ENCODE measurements around the gene PPP1R15B. TPM values are rescaled to one million over a fixed set of nuclear protein-coding genes. Genes with fewer than 3 reads are reported as not detected.

The PPP1R15B gene
- total and polyA plus RNA-seq, 10 of the 15 experiments (the other 5 are each of a cell fraction or from before 2014, with no cell fraction given), result 13.9 to 38.1 (median 26.5) TPM

GRCh38 chr1:204447736-204448135 is 36.1 kb upstream of the PPP1R15B start:
- Histone ChIP-seq H3K4me2 (ENCODE audit: control insufficient read depth, insufficient read depth) (no peak overlapping the region), H3K4me1 (ENCODE audit: control insufficient read depth, insufficient read depth, low read length) (peaks cover 14% of the 10 kb centered on the region), H3K79me2 (ENCODE audit: control insufficient read depth, insufficient read depth, low read length) (no peaks in the 10 kb centered on the region), H3K4me3 (no peak overlapping the region), H3K9ac (ENCODE audit: control insufficient read depth, insufficient read depth, low read length) (no peak overlapping the region), H2AFZ (ENCODE audit: control insufficient read depth, low read depth, low read length) (no peak overlapping the region), H4K20me1 (ENCODE audit: control insufficient read depth, insufficient read depth) (no peaks in the 10 kb centered on the region), H3K27ac (ENCODE audit: control insufficient read depth, insufficient read depth) (no peak overlapping the region), H3K27me3 (replicated peaks in 1 of 2; ENCODE audit: control insufficient read depth in 2 of 2, insufficient read depth in 2 of 2, low read length in 1 of 2) (no peaks in the 10 kb centered on the region), H3K36me3 (ENCODE audit: control insufficient read depth in 2 of 2, insufficient read depth in 2 of 2, low read length in 1 of 2) (peaks cover 15 to 25% of the 10 kb centered on the region in 2 experiments; a peak in 3 of 4 replicates), H3K9me3 (replicated peaks; ENCODE audit: control insufficient read depth, insufficient read depth, low read length) (no peaks in the 10 kb centered on the region)
- no TSS peak for BruUV-seq (replicated peaks)
- CTCF ChIA-PET, result interaction anchor here (1.3 to 51.8 kb wide), 14 partner anchors 10 to 359 kb away, joined by 3 to 2021 read pairs (median 10); partner anchors contain the start of gene PIK3C2B
- RAD21 ChIA-PET (ENCODE audit: unreplicated experiment), result interaction anchor here (1.6 to 13.8 kb wide), 10 partner anchors 10 to 359 kb away, joined by 3 to 441 read pairs (median 16); partner anchors contain the start of genes MDM4 and PIK3C2B
- DNase-seq (ENCODE audit: low read depth, low spot score), result no peak
- intact Hi-C loops (cut with micrococcal nuclease; ENCODE audit: unreplicated experiment), result loop anchor here (2.0 to 10.0 kb wide), 2 partner anchors 19 to 357 kb away; no protein-coding TSS in a partner anchor
- 66% methylated on average over 4 of the region's 4 CpGs for WGBS (ENCODE audit: insufficient coverage, insufficient replicate concordance, low lambda C conversion rate, missing lambda C conversion rate)
- ATAC-seq, result no peak
- no peak for FAIRE-seq
- in situ Hi-C loops (cut with MboI), result loop anchor here (5.0 kb wide), 1 partner anchor 55 kb away; no protein-coding TSS in a partner anchor
- POLR2A ChIA-PET, result interaction anchor here (1.7 to 4.9 kb wide), 3 partner anchors 33 to 56 kb away, joined by 8 to 54 read pairs (median 12); partner anchors contain the start of gene PIK3C2B
- no peak for TF ChIP-seq STAT1 (conservative IDR thresholded peaks at IDR 0.05)
- no peak for TF ChIP-seq NRF1 (conservative IDR thresholded peaks at IDR 0.05; ENCODE audit: low read depth, low read length)
- no peak for TF ChIP-seq SMC3 (IDR thresholded peaks at IDR 0.05; ENCODE audit: borderline replicate concordance, low read length)
- TF ChIP-seq GATAD2B (conservative IDR thresholded peaks at IDR 0.05; ENCODE audit: low read depth), result no peak
- no peak for TF ChIP-seq CREB1 (IDR thresholded peaks at IDR 0.05; ENCODE audit: low read depth)
- no peak for TF ChIP-seq RUNX3 (IDR thresholded peaks at IDR 0.05; ENCODE audit: low read length)
- TF ChIP-seq SIX5 (IDR thresholded peaks at IDR 0.05; ENCODE audit: low read depth, low read length, severe bottlenecking), result no peak
- no peak for TF ChIP-seq CEBPZ (IDR thresholded peaks at IDR 0.05; ENCODE audit: low read depth, low read length)
- no peak for TF ChIP-seq CHD2 (IDR thresholded peaks at IDR 0.05; ENCODE audit: borderline replicate concordance, low read depth, low read length)
- TF ChIP-seq HDAC6 (IDR thresholded peaks at IDR 0.05; ENCODE audit: unreplicated experiment), result no peak
- no peak for TF ChIP-seq KLF5 (IDR thresholded peaks at IDR 0.05; ENCODE audit: partially characterized antibody)
- no peak for TF ChIP-seq MXI1 (IDR thresholded peaks at IDR 0.05; ENCODE audit: low read depth, low read length)
- TF ChIP-seq PBX3 (IDR thresholded peaks at IDR 0.05; ENCODE audit: insufficient replicate concordance, low read depth, low read length), result no peak
- no peak for TF ChIP-seq ZZZ3 (IDR thresholded peaks at IDR 0.05; ENCODE audit: control insufficient read depth, insufficient read length, low read depth)
- TF ChIP-seq HDGF (IDR thresholded peaks at IDR 0.05), result no peak
- SMC1A ChIA-PET (ENCODE audit: uncharacterized antibody, unreplicated experiment), result interaction anchor here (1.2 to 33.8 kb wide), 9 partner anchors 9 to 72 kb away, joined by 3 to 939 read pairs (median 10); partner anchors contain the start of gene PIK3C2B

Data from GM12878 (cell line).